GM21515 (cell line): ENCODE measurements around the gene GNB1L.

Experiments used
- ATAC-seq: cut with Tn5 transposase; IDR thresholded peaks from one replicate; pipeline ENCODE4 v1.9.1; 2021; ENCODE audit not compliant: unreplicated experiment

GNB1L gene

DNA sequence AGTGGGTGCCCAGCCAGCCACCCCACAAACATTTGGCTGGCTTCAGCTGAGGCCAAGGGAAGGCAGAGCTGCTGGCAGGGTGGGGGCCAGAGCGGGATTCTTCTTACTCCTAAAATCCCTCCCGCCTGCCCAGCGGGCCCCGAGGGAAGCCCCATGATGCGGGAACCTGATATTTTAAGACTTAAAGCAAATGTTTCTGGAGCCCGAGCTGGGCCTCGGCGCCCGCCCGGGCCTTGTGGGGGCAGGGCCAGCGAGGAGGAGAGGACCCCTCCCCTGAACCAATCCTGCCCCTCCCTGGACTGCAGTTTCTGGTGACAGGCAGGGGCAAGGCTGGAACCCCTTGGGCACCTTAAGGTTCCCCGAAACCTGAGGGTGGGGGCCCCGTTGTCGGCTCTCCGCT lies 114.1 kb downstream of the GNB1L start:
- no peak for ATAC-seq

DNA sequence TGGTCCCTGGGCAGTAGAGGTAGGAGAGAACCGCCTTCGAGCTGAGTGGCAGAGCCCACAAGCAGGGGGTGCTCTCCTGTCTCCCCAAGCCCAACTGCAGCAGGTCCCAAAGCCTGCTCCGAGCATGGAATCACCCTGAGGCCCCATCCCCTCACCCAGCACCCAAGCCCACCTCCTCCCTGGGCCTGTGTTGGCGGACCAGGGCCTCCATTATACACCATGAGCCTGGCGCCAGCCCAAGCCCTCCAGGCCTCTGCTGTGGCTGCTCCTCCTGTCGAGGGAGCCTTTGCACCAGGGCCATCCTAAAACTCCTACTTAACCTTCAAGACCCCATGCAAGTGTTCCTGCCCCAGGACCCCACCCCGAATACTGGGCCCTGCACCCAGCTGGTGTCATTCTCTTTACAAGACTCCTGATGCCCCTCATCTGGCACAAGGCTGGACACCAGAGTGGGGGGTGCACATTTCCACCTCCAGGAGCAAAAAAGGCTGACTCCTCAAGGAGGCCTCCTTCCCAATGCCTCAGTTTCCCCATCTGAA lies 114.7 kb downstream of the GNB1L start:
- no peak for ATAC-seq

DNA sequence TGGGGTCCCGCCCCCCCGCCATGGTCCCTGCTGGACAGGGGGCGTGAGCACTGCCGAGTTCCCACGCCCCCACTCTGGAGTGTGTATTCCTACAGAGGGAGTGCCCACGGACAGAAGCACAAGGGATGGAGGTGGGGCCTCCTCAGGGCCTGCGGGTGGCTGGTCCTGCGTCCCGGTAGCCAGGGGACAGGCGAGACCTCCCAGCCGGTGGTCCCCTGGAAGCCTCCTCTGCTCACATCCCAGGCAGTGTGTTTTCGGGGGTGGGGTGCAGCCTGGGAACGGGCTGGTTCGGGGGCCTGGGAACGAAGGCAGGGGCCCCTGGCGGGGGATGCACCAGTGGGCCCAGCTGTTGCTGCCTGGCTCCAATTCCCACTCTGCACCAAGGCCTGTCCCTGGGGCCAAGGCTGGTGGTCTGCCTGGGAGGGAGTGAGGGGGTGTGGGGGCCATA lies 115.2 kb downstream of the GNB1L start:
- ATAC-seq = no peak

DNA sequence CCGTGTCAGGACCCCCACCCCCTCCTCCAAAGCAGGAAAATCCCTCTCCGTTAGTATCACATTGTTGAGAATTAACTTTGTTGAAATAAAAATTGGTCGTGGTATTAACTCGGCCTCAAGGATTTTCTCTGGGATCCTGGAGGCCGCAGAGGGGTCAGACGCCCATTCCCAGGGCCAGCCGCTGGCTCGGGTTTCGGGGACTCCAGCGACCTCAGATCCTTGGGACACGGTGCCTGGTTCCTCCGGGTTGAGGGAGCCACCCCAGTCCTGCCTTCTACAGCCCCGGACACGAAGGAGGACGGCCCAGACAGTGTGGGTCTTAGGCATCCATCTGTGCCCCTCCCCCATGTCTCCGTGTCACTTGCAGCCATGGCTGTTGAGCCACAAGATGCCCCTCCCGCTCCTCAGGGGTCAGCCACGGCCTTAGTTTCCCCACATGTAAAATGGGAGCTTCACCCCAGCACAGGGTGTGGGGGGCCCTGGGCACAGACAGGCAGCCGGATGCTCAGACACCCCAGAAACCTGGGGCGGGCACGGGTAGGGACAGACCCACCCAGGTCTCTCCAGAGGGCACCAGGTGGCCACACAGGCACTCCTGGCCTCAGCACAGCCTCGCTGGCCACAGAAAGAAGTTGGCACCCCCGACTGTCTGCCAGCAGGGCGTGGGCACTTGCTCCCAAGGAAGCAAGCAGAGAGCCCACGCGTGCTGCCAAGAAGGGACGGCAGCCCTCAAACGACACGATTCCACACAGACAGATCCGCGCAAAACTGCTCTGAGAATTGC lies 115.8 kb downstream of the GNB1L start:
- no peak for ATAC-seq

DNA sequence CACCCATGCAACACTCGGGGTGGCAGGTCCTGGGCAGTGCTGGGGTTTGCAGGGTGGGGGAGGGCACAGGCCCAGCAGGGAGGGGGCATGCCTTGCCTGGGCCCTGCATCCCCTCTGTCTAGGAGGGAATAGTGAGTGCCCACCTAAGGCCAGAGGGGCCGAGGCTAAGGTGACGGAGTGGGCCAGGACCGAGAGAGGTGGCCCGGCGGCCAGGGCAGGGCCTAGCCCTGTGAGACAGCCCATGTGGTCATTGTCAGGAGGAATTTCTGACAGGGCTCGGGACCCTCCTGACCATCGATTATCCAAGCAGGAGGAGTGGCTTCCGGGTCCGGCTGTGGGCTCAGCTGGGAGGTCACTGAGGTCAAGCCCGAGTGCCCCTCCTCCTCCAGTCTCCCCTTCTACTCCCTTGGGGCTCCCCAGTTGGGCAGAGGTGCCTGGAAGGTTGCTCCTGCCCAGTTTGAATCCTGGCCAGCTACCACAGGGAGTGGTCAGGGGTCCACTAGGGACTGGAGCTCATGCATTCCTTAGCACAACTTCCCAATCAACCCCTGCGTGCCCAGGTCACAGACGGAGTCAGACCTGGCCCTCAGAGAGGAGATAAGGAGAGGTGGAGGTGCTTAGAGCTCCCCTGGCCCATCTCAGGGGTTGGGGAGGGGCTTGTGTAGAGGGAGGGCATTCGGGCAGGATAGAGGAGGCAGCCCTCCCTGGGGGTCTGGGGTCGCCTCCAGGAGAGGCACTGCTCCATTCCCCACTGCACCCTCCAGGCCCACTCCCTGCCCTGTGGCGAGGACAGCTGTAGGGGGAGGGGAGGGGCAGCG lies 116.6 kb downstream of the GNB1L start:
- ATAC-seq = no peak

DNA sequence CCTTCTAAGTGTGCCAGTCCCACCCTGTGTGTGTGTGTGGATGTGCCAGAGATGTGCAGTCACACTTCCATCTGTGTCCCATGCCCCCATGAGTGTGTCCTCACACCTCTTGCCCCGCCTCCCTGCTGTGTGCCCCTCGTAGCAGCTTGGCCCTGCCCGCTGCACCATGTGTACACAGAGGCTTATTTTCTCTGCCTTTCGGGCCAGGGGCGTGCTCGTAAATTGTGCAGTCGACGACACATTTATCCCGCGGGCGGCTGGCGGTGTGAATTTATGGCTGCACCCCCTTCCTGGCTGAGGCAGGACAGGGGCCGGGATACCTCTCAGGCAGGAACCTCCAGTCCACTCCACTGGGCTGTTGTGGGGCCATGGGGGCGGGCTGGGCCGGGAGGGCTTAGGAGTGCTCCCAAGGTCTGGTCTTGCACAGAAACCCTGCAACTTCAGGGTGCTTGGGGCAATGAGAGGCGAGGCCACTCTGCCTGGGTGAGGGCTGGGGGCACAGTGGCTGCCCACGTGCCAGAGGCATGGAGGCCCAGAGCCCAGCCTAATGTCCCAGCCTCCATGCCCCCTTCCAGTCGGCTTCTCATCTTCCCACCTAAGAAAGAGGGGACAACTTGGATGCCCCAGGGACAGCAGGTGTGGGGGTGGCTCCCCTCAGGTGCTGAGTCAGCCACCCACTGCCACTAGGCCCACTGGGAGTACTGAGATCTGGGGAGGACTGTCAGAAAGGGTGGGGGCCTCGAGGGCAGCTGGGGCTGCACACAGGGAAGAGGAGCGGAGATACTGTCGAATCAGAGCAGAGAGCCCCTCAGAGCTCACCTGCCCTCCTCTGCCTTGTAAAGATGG lies 118.8 kb downstream of the GNB1L start:
- ATAC-seq = no peak

DNA sequence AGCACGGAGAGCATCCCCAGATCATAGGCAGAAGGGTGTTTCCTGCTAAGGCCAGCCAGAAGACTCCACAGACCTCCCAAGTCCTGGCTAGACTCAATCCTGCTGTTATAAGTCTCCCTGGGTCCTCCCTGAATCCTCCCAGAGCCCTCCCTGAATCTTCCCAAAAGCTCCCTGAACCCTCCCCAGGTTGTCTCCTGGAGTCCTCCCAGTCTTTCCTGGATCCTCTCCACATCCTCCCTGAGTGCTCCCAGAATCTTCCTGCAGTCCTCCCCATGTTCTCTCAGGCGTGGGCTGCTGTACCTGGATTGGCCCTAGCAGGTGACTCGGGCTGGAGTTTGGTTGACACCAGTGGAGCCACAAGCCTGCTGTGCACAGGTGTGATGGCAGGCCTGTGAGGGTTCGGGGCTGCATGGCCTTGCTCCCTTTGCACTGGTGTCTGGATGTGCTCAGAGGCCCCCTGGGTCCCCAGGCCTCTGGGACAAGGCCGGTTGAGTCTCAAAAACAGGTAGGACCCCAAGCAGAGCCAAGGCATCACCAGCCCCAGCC lies 119.8 kb downstream of the GNB1L start:
- ATAC-seq = no peak

DNA sequence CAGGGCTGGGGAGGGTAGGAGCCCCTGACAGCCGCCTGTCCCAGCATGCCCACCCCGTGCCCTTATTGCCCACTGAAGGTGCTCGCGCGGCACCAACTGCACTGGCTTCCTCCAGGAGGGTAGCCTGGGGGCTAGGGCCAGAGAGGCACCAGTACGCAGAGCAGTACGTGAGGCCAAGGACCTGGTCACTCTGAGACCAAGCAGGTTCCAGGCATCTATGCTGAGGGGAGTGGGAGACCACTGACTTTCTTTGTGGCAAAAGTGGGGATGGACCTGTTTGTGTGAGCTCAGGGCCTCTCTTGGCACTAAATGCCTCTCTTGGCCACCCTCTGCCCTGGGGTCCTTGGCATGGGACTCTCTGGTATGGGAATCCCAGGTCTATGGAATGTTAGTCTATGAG lies 120.5 kb downstream of the GNB1L start:
- no peak for ATAC-seq

DNA sequence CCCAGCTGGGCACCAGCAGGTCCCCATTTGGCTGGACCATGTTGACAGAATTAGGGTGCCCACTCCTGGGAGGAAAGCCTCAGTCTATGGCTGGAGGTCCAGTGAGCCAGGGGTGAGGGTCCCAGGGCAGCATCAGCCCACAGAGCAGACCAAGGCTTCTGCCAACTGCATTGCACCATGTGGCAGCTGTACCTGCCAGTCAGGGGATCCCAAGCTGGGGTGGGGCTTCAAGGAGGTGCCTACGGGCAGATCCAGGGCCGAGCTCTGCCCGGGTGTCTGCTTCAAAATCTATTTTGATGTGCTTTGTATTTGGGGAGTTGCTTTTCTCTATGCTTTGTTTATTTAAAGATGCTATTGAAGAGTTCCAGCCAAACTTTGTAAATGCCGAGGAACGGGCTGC lies 120.9 kb downstream of the GNB1L start:
- ATAC-seq = no peak
